Islet precursor cell (in vitro differentiated cells): Measurements from ENCODE around the gene PTPRD.
"Not testable (repeated sequence)": the region's sequence is repeated elsewhere in the genome, so short reads cannot be mapped to it uniquely, and the experiment has no call there.

Source experiments
- DNase-seq: peaks from one replicate; pipeline ENCODE4 v3.0.0-alpha.2; 2018

PTPRD gene

DNA sequence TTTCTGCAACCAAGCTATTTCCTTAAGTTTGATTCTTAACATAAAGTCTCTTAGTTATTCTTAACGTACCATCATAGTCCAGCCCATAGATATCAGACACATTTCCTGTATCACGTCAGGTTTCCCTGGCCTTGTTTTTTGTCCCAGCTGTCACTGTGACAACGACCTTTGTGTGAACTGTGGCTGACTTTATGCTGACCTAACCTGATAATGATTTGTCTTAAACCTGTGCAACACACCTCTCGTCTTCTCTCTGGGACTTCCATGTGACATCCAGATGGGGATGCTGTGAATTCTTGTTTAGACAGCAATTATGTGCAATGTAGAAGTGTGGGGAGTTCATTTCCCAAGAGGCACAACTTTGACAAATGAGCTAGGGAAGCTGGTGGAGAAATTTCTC lies 662.8 kb downstream of the PTPRD start:
- DNase-seq: no peak

GRCh38 chr9:9949368-9949767 lies 663.4 kb downstream of the PTPRD start:
- DNase-seq: no peak

DNA sequence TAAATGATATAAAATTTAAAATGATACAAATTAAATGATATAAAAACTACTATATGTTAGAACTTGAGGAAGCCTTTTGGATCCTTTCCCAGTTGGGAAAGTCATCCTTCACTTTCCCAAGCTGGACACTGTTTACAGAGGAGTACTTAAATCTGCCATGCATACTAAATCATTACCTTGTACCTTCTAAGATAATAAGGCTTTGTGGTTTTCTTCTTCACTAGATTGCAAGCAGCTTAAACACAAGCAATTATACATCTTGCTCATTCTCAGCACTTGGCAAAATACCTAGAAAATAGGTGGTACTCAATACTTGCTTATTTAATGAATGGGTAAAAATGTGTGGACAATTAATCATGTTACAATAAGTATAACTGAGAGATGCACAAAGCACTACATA lies 666.8 kb downstream of the PTPRD start:
- no peak for DNase-seq

GRCh38 chr9:9942764-9943424 lies 669.9 kb downstream of the PTPRD start:
- peak; percentile 88 for DNase-seq

DNA sequence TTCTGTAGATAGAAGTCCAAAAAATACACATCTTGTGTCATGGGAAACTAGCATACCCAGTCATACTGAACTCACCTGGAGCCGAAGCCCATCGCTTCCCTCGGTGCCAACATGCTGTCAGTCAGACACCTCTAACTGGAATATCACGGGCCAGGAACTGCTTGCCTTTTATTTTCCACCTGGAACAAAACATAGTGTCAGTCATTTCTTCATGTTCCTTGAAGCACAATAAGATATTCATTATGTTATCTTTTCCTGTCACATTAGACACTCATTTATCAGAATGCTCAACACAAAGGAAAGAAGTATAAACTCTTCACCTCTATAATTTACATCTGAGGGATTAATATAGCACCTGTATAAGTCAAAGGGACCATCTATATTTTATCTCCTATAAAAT lies 674.4 kb downstream of the PTPRD start:
- no peak for DNase-seq

DNA sequence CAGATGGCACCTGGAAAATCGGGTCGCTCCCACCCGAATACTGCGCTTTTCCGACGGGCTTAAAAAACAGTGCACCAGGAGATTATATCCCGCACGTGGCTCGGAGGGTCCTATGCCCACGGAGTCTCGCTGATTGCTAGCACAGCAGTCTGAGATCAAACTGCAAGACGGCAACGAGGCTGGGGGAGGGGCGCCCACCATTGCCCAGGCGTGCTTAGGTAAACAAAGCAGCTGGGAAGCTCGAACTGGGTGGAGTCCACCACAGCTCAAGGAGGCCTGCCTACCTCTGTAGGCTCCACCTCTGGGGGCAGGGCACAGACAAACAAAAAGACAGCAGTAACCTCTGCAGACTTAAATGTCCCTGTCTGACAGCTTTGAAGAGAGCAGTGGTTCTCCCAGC lies 681.3 kb downstream of the PTPRD start:
- DNase-seq: not testable (repeated sequence)

DNA sequence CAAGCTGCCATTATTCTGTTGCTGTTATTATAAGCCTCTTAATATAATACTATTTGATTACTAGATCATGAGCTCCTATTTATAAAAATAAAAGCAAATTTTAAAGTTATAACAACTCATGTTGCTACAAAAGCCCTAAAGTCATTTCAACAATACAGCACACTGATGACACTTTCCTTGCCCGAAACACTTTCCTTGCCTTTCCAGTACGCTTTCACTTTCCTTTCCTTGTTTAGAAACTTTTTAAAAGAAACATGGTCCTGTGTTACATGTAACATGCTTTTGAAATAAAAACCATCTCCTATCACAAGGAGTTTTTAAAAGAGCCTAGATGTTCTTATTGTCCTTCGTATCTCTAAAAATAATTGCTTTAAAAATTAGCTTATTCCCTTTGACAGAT lies 688.4 kb downstream of the PTPRD start:
- DNase-seq: no peak

DNA sequence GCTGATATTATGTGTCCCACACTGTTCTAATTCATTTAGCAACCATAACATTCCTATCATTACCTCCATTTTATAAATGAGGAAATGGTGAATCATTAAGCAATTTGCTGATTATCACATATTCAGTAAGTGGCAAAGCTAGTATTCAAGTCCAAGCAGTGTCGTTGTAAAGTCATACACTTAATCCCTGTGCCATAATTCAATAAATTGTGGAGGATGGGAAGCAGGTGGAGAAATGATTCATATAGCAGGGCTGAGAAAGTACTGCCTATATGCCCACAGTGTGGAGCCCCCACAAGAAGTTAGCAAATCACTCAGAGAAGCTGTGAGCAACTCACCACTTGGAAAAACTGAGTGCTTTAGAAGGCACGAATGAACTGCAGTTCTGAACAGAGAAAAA lies 691.0 kb downstream of the PTPRD start:
- no peak for DNase-seq

GRCh38 chr9:9920425-9921060 lies 692.3 kb downstream of the PTPRD start:
- no peak for DNase-seq

DNA sequence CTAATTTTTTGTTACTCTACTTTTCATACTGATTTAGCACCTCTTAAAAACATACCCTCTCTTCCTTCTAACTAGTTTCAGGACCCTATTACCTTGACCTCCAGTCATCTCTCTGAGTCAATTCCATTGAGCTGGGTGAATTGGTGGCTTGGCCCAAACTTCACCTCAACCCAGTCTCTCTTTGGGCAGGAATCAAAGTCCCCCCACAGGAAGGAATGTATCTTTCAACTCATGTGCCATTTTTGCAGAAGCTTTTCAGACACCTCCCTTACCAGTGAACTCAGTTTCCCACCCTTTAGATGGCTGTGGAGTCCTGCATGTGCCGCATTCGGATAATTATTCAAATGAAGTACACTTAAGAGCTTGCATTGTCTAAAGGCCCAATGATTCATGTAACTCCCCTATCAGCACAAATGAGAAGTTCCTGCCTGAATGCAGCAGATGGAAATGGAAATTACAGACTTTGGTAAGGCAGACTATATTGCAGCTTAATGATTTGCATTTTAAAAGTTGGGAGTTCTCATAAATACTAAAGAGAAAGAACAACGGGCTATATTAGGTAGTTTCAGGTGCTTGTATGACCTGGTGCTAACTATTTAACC lies 693.5 kb downstream of the PTPRD start:
- no peak for DNase-seq

DNA sequence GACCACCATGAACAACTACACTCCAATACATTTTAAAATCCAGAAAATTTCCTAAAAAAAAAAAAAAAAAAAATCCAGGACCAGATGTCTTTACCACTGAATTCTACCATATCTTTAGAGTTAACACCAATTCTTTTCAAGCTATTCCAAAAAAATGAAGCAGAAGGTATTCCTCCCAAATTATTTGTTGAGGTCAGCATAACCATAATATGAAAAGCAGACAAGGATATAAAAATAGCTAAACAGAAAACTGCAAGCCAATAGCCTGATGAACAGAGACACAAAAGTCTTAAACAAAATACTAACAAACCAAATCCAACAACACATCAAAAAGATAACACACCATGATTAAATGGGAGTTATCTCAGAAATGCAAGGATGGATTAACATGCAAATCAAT lies 695.4 kb downstream of the PTPRD start:
- no peak for DNase-seq

GRCh38 chr9:9914174-9914573 lies 698.6 kb downstream of the PTPRD start:
- DNase-seq: peak; percentile 72

- no peak for DNase-seq
Observed at GRCh38 chr9:9913276-9913832, 699.4 kb downstream of the PTPRD start.

GRCh38 chr9:9912459-9912858 lies 700.3 kb downstream of the PTPRD start:
- no peak for DNase-seq

GRCh38 chr9:9905736-9906135 lies 707.1 kb downstream of the PTPRD start:
- DNase-seq: no peak

GRCh38 chr9:9904041-9904440 lies 708.8 kb downstream of the PTPRD start:
- no peak for DNase-seq

GRCh38 chr9:9901624-9902023 lies 711.2 kb downstream of the PTPRD start:
- DNase-seq: no peak

- no peak for DNase-seq
Observed at GRCh38 chr9:9893837-9894236, 719.0 kb downstream of the PTPRD start.

DNA sequence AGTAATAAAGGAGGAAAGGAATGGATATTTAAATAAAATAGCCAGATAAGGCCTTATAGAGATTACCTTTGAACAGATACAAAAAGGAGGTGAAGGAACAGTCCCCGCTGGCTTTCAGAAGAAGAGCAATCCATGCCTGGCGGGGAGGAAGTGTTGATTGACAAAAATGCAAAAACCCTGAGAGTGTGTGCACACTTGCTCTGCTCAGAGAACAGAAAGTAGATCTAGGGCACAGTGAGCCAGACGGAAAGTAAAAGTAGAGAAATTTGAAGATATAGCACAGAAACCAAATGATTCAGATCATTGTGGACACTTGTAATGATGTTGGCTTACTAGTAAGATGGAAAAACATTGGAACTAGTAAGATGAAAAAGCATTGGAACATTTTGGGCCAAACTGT lies 720.6 kb downstream of the PTPRD start:
- no peak for DNase-seq

DNA sequence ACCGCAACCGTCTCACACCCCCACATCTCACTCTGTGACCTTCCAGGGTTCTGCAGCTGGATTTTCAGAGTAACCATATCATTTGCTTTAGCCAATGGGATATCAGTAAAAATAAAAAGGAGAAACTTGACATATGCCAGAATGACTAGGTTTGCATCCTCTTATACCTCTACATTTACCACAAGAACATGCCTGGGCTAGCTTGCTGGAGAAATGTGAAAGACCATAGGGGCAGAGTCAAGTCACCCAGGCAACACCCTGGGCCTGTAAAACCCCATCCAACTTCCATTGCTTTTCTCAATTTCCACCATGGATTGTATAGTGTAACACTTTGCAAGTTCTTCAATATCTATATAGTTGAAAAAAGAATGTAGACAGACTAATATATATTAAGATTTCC lies 731.1 kb downstream of the PTPRD start:
- DNase-seq: no peak

DNA sequence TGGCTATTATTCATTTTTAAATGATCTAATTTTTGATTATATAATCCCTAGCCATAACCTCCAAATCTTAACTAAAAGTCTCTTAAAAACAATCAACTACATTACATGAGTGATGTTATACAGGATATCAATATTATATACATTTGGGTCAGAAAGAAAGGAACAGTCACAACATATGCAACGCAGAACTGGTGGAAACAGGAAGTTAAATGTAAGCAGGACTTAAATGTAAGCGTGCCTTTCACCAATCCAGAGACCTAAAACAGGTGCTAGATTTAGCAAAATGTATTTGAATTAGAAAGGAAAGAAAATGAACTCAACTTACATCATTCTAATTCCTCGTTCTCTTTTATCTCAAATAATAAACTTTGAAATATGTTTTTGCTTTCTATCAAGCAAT lies 738.5 kb downstream of the PTPRD start:
- no peak for DNase-seq

- DNase-seq: no peak
Observed at GRCh38 chr9:9862235-9862810, 750.5 kb downstream of the PTPRD start.

DNA sequence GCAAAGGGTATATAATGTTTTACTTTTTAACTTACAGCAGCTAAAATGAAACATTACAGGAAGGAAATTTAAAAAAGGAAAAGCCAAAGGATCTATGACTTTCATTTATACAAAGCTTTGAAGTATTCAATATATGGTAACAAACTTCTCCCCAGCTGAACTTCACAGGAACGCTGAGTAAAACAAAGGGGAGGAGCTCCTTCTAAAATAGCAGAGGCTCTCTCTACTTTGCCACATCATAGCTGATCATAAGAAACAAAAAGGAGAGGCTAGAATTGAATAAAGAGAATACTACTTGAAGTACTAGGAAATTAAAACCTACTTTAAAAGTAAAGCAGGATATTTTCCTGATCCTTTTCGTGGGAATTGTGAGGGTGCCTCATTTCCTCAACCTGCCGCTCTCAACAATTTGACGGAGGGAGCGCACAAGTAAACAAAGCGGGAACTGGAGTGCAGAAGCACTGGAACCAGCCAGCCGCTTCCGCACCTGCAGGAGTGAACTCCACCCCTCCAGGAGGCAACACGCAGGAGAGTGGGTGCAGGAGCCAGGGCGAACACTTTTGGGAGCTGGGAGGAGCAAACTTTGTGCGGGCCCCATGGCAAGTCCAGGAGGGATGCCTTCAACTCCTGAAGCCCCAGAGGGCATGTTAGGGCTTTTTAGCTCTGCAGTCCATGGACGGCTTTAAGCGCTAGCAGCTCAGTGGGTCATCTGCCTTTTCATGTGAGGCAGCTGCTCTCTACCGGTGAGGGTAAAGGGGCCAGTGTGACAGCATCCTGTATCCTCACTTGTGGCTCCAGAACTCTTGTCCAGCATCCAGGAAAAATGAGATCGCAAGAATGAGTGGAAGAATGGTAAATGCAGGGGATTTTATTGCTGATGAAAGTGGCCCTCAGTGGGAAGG lies 757.4 kb downstream of the PTPRD start:
- DNase-seq: no peak
